RWPE2 (cell line): ENCODE data around the gene CCDC85B.
A peak's percentile ranks its signal among the peaks of the same experiment; 100 is the strongest.

ENCODE experiments used
- ATAC-seq: fragments of 200-7000 bp; cut with Tn5 transposase; 3 replicates; pipeline ENCODE4 v1.9.1; 2021; ENCODE audit warnings: low read depth
- DNase-seq: peaks from one replicate; pipeline ENCODE4 v3.0.0-alpha.2; 2020; ENCODE audit warnings: low spot score
- H3K27ac ChIP-seq: fragments of 450-650 bp; 2 replicates; pipeline ENCODE4 v1.5.1; 2017; ENCODE audit warnings: mild to moderate bottlenecking; ENCODE audit not compliant: poor library complexity, severe bottlenecking
- H3K27me3 ChIP-seq: fragments of 250-450 bp; sonication (Bioruptor Pico); 2 replicates; pipeline ENCODE4 v1.5.1; 2021; ENCODE audit warnings: mild to moderate bottlenecking, moderate library complexity; ENCODE audit not compliant: insufficient read depth, poor library complexity, severe bottlenecking
- H3K36me3 ChIP-seq: fragments of 250-450 bp; sonication (Bioruptor Pico); 2 replicates; pipeline ENCODE4 v1.5.1; 2020; ENCODE audit warnings: low read depth, mild to moderate bottlenecking, moderate library complexity
- H3K4me1 ChIP-seq: fragments of 250-450 bp; sonication (Bioruptor Pico); 2 replicates; pipeline ENCODE4 v1.5.1; 2021; ENCODE audit warnings: mild to moderate bottlenecking, moderate library complexity; ENCODE audit not compliant: insufficient read depth, poor library complexity, severe bottlenecking
- H3K4me3 ChIP-seq: fragments of 250-450 bp; sonication (Bioruptor Pico); 2 replicates; pipeline ENCODE4 v1.5.1; 2021; ENCODE audit warnings: mild to moderate bottlenecking, moderate library complexity; ENCODE audit not compliant: severe bottlenecking
- H3K9me3 ChIP-seq: fragments of 250-450 bp; sonication (Bioruptor Pico); 2 replicates; pipeline ENCODE4 v1.5.1; 2021; ENCODE audit warnings: mild to moderate bottlenecking, moderate library complexity; ENCODE audit not compliant: severe bottlenecking
- TF ChIP-seq, protein P1 (sequence below): fragments of 450-650 bp; IDR thresholded peaks from one replicate; pipeline ENCODE4 v1.5.1; 2017; ENCODE audit warnings: mild to moderate bottlenecking, moderate library complexity; ENCODE audit not compliant: poor library complexity, severe bottlenecking

CCDC85B gene

GRCh38 chr11:65854161-65854592 lies 36.3 kb upstream of the CCDC85B start:
- peak; percentile 36 for DNase-seq
- no peak for ATAC-seq
- Histone ChIP-seq H3K36me3 (peaks cover 46% of the 10 kb centered on the region), H3K4me1 (no peaks in the 10 kb centered on the region), H3K27ac (no peak overlapping the region), H3K9me3 (no peaks in the 10 kb centered on the region), H3K27me3 (no peaks in the 10 kb centered on the region), H3K4me3 (no peak overlapping the region)
- TF ChIP-seq, protein P1, sequence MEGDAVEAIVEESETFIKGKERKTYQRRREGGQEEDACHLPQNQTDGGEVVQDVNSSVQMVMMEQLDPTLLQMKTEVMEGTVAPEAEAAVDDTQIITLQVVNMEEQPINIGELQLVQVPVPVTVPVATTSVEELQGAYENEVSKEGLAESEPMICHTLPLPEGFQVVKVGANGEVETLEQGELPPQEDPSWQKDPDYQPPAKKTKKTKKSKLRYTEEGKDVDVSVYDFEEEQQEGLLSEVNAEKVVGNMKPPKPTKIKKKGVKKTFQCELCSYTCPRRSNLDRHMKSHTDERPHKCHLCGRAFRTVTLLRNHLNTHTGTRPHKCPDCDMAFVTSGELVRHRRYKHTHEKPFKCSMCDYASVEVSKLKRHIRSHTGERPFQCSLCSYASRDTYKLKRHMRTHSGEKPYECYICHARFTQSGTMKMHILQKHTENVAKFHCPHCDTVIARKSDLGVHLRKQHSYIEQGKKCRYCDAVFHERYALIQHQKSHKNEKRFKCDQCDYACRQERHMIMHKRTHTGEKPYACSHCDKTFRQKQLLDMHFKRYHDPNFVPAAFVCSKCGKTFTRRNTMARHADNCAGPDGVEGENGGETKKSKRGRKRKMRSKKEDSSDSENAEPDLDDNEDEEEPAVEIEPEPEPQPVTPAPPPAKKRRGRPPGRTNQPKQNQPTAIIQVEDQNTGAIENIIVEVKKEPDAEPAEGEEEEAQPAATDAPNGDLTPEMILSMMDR = no peak

DNA sequence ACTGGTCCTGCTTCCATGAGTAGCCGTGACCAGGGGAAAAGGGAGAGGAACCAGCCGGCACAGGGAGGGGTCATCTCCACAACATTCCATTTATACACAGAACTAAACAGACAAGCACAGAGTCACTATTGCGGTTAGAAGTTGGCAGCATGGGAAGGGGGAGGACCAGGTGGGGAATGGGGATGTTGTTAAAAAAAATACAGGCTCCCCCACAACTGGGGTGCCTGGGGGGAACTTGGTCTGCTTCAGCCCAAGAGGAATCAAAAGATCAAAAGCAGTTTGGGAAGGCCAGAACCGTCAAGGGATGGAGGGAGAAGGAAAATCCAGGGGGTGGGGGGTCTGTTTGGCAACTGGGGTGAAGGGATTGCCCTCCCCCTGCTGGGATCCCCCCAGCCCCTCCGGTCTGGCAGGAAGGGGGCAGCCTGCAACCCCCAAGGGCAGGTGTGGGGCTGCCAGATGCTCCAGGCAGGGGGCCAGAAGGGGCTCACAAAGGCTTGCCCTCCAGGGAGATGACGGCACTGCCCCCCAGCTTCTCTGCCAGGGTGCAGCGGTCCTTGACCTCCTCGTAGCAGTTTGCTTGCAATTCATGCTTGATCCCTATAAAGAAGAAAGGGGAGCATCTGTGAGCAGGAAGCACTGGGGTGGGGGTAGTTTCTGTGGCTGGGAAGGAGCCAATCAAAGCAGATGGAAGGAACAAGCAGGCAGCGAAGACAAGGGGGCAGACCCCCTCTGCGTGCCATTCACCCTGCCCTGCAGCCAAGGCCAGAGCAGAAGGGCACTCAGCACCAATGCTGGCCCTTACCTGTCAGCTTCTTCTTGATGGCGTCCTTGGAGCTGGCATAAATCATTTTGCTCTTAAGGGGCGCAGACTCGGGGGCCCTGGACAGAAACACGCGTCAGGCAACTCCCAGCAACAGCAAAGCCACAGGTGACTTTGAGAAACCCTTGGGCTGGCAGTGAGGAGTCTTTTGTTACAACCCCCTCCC lies 35.3 kb upstream of the CCDC85B start:
- no peaks in the 10 kb centered on the region for H3K9me3 ChIP-seq
- no peaks in the 10 kb centered on the region for H3K4me1 ChIP-seq
- no peaks in the 10 kb centered on the region for H3K27me3 ChIP-seq
- H3K4me3 ChIP-seq = no peak overlapping the region
- DNase-seq (peak; percentile 19), ATAC-seq (no peak)
- TF ChIP-seq, protein P1 = no peak
- H3K36me3 ChIP-seq = peaks cover 46% of the 10 kb centered on the region
- H3K27ac ChIP-seq = no peak overlapping the region

GRCh38 chr11:65855927-65856363 lies 34.5 kb upstream of the CCDC85B start:
- H3K36me3 ChIP-seq = peaks cover 46% of the 10 kb centered on the region
- peak overlapping the region; percentile 91 for H3K27ac ChIP-seq

DNA sequence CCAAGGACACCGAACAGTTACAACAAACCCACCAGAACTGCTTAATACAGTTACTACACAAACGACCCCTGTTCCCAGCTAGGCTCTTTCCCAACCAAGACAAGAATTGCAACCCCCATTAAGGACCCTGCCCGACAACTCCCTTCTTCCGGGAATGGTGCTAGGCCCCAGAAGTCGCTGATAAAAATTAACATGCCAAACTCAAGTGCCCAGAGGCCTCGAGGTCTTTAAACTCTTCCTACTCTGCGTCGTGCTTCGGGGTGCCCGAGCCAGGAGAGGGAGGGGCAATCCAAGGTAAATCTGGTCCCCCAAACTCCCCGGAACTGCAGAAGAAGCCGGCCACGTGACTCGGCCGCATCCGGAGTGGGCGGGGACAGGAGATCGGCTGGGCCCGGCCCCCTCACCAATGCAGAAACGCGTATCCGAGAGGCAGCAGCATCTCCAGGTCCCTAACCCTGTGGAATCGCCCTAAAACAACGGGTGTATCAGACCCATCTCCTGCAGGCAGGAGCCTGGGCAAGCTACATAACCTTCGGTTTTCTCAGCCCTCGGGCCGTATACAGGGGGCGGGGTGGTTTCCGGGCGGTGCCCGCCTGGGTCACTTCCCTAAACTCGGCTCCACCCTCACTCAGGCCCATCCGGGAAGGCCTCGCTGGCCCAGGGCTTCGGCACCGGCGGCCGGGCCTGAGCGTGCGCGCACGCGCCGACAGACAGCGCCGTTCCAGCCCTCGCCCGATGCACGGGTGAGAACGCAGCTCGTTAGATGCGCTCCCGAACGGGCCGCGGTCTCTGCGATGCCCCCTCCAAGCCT lies 33.6 kb upstream of the CCDC85B start:
- peaks cover 50% of the 10 kb centered on the region for H3K36me3 ChIP-seq
- ATAC-seq = peak; percentile 11

More at GRCh38 chr11:65855927-65856363, 34.5 kb upstream of the CCDC85B start:
- TF ChIP-seq, protein P1 = no peak
- Histone ChIP-seq H3K4me1 (no peaks in the 10 kb centered on the region), H3K9me3 (no peaks in the 10 kb centered on the region), H3K27me3 (no peaks in the 10 kb centered on the region), H3K4me3 (no peak overlapping the region)
- DNase-seq (no peak), ATAC-seq (no peak)

More for the DNA sequence above, 33.6 kb upstream of the CCDC85B start:
- DNase-seq = peak; percentile 75
- Histone ChIP-seq H3K4me3 (peak overlapping the region; percentile 97), H3K9me3 (no peaks in the 10 kb centered on the region), H3K27ac (peak overlapping the region; percentile 91), H3K27me3 (no peaks in the 10 kb centered on the region), H3K4me1 (no peaks in the 10 kb centered on the region)
- TF ChIP-seq, protein P1 = no peak
